Endothelial cell of umbilical vein (primary cell): ENCODE measurements around the gene SH3YL1.

Experiments
- POLR2A ChIP-seq: IDR thresholded peaks from 2 replicates; pipeline ENCODE4 v1.6.1; 2012; ENCODE audit warnings: low read depth, mild to moderate bottlenecking, control low read depth, low read length
- POLR2AphosphoS5 ChIP-seq: IDR thresholded peaks from 2 replicates; pipeline ENCODE4 v1.6.1; 2012; ENCODE audit warnings: low read depth, mild to moderate bottlenecking, control low read depth, low read length, moderate library complexity; ENCODE audit not compliant: insufficient read depth
- TF ChIP-seq, protein P1 (sequence below), 2 donors: IDR thresholded peaks; 1 replicate in 1 of 2; 2 replicates in 1 of 2; pipeline ENCODE4 v1.5.1; 2011; ENCODE audit warnings: low read length in 2 of 2, mild to moderate bottlenecking in 2 of 2, moderate library complexity in 2 of 2, control low read depth in 1 of 2, inconsistent platforms in 1 of 2, low read depth in 1 of 2; ENCODE audit not compliant: insufficient read depth in 1 of 2; ENCODE audit errors: extremely low read depth in 1 of 2

- TF ChIP-seq, protein P1, sequence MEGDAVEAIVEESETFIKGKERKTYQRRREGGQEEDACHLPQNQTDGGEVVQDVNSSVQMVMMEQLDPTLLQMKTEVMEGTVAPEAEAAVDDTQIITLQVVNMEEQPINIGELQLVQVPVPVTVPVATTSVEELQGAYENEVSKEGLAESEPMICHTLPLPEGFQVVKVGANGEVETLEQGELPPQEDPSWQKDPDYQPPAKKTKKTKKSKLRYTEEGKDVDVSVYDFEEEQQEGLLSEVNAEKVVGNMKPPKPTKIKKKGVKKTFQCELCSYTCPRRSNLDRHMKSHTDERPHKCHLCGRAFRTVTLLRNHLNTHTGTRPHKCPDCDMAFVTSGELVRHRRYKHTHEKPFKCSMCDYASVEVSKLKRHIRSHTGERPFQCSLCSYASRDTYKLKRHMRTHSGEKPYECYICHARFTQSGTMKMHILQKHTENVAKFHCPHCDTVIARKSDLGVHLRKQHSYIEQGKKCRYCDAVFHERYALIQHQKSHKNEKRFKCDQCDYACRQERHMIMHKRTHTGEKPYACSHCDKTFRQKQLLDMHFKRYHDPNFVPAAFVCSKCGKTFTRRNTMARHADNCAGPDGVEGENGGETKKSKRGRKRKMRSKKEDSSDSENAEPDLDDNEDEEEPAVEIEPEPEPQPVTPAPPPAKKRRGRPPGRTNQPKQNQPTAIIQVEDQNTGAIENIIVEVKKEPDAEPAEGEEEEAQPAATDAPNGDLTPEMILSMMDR (IDR thresholded peaks at IDR 0.05; ENCODE audit: extremely low read depth in 1 of 2, insufficient read depth in 1 of 2, low read depth in 1 of 2, low read length in 2 of 2) = no peak
- TF ChIP-seq POLR2AphosphoS5 (no peak), POLR2A (no peak)
These were observed 8.1 kb upstream of the SH3YL1 start for GRCh38 chr2:271917-272316.
